Common myeloid progenitor, CD34-positive (primary cell): Measurements from ENCODE around the gene RGS7.

Experiments
- CTCF ChIA-PET: fragments of 350-600 bp; sonication (Branson Sonifier 250); formaldehyde crosslinking; loops from one replicate; lab custom pipeline; 2021; ENCODE audit warnings: antibody characterized with exemption; lab: Charles Lee
- POLR2A ChIA-PET: fragments of 350-600 bp; sonication (Branson Sonifier 250); formaldehyde crosslinking; loops from one replicate; lab custom pipeline; 2021; ENCODE audit warnings: antibody characterized with exemption; lab: Charles Lee
- DNase-seq, 3 donors: peaks; one replicate each; pipeline versions ENCODE4 v3.0.0 to v3.0.0-alpha.2; 2013
- H3K27ac ChIP-seq, 2 experiments: 1 replicate in 1 of 2; 2 replicates in 1 of 2; pipeline ENCODE4 v1.7.0; 2013; ENCODE audit warnings: inconsistent platforms in 2 of 2, low read length in 2 of 2, mild to moderate bottlenecking in 2 of 2, low read depth in 1 of 2, moderate library complexity in 1 of 2; ENCODE audit not compliant: severe bottlenecking in 2 of 2, insufficient read depth in 1 of 2, poor library complexity in 1 of 2
- H3K27me3 ChIP-seq, 5 experiments: replicated peaks in 2 of 5; 1 replicate in 3 of 5; 2 replicates in 2 of 5; pipeline versions ENCODE4 v1.6.1 to v1.7.0; 2013; ENCODE audit warnings: low read length in 4 of 5, mild to moderate bottlenecking in 2 of 5, moderate library complexity in 2 of 5, inconsistent platforms in 1 of 5; ENCODE audit not compliant: insufficient read depth in 5 of 5, control insufficient read depth in 4 of 5
- H3K36me3 ChIP-seq, 4 experiments: 1 replicate in 2 of 4; 2 replicates in 2 of 4; pipeline versions ENCODE4 v1.6.1 to v1.7.0; 2013; ENCODE audit warnings: low read length in 3 of 4, control low read depth in 1 of 4, mild to moderate bottlenecking in 1 of 4; ENCODE audit not compliant: control insufficient read depth in 4 of 4, insufficient read depth in 4 of 4
- H3K4me1 ChIP-seq, 4 experiments: 1 replicate in 3 of 4; 2 replicates in 1 of 4; pipeline versions ENCODE4 v1.6.1 to v1.7.1; 2013; ENCODE audit warnings: low read length in 3 of 4, mild to moderate bottlenecking in 3 of 4, control low read depth in 1 of 4, inconsistent platforms in 1 of 4, moderate library complexity in 1 of 4; ENCODE audit not compliant: control insufficient read depth in 4 of 4, insufficient read depth in 4 of 4; ENCODE audit errors: control extremely low read depth in 1 of 4
- H3K4me3 ChIP-seq, 7 experiments: 1 replicate in 4 of 7; 2 replicates in 3 of 7; pipeline versions ENCODE4 v1.5.1 to v1.7.0; 2013; ENCODE audit warnings: mild to moderate bottlenecking in 7 of 7, low read length in 6 of 7, moderate library complexity in 6 of 7, inconsistent platforms in 2 of 7, low read depth in 2 of 7, control low read depth in 1 of 7; ENCODE audit not compliant: insufficient read depth in 4 of 7, control insufficient read depth in 1 of 7; ENCODE audit errors: extremely low read depth in 1 of 7
- H3K9me3 ChIP-seq, 5 experiments: 1 replicate in 4 of 5; 2 replicates in 1 of 5; pipeline versions ENCODE4 v1.6.1 to v1.7.1; 2013; ENCODE audit warnings: low read length in 4 of 5, mild to moderate bottlenecking in 2 of 5, inconsistent platforms in 1 of 5, low read depth in 1 of 5, moderate library complexity in 1 of 5; ENCODE audit not compliant: control insufficient read depth in 4 of 5, insufficient read depth in 2 of 5; ENCODE audit errors: control extremely low read depth in 1 of 5
- WGBS: methylation state at CpG from one replicate; pipeline ENCODE4 v1.1.5; 2013; ENCODE audit not compliant: insufficient coverage; 5-methylcytosine and 5-hydroxymethylcytosine counted together

The RGS7 gene

DNA sequence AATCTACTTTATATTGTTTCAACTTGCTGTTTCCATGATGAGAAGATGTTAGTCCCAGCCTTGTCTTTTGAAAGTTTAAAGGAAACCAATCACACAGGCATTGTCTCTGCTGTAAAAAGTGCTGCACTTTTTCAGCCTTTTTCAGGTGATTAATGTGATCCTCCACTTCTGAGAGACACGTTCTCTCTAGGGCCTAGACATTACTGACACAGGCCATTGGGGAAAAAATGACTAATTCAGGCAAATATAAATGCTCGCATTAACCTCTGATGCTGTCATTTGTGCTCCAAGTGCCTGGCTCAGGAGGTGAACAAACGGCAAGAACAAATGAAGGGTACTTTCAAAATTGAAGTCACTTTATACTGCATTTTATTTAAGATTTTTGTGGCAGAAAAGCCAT is 32.4 kb upstream of the RGS7 start:
- CTCF ChIA-PET, result no interaction called here
- no peak overlapping the region for H3K4me3 ChIP-seq
- POLR2A ChIA-PET, result no interaction called here
- WGBS, result 75% methylated on average over 2 of the region's 3 CpGs
- DNase-seq, result no peak
- no peaks in the 10 kb centered on the region for H3K4me1 ChIP-seq
- no peak overlapping the region for H3K27ac ChIP-seq
- H3K27me3 ChIP-seq, result no peaks in the 10 kb centered on the region
- H3K36me3 ChIP-seq, result no peaks in the 10 kb centered on the region
- H3K9me3 ChIP-seq, result no peaks in the 10 kb centered on the region

DNA sequence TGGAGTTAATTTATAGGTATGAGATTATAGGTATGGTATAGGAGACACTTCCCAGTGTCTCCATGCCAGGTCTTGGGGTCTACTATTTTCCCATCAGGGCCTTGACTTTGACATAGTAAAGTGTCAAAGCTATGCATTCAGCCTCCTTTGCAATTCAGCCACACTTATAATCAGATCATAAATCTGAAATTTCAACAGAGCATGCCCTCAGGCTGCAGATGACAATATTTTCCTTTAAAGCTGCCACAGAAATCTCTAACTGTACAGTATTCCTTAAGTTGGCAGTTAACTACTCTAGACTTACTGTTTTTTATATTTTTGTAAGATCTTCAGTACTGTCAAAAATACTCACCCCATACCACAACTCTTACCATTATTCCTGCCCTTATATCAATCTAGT is 30.2 kb upstream of the RGS7 start:
- no peak overlapping the region for H3K27ac ChIP-seq
- no peaks in the 10 kb centered on the region for H3K36me3 ChIP-seq
- no peaks in the 10 kb centered on the region for H3K9me3 ChIP-seq
- H3K27me3 ChIP-seq, result no peaks in the 10 kb centered on the region
- ChIA-PET CTCF (no interaction called here), POLR2A (no interaction called here)
- no peak overlapping the region for H3K4me3 ChIP-seq
- no peak for DNase-seq
- H3K4me1 ChIP-seq, result no peaks in the 10 kb centered on the region

DNA sequence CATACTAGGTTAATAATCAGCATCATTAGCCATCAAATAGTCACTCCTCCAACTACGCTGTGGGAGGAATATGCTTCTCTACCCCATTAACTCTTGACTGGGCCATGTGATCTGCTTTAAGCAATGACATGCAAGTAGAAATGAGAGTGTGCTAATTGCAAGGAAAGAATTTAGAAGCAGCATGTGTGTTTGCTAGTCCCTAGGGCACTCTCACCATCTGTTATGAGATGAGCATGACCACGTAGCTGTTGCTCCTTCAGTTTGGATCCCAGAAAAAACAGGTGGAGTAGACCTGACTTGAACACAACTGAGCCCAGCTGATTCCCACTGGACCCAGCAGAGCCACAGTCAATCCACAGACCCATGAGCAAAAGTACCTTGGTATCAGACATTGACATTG is 19.7 kb upstream of the RGS7 start:
- CTCF ChIA-PET, result no interaction called here
- WGBS, result 40% methylated on average over 1 of the region's 2 CpGs
- no peak for DNase-seq
- H3K36me3 ChIP-seq, result no peaks in the 10 kb centered on the region
- POLR2A ChIA-PET, result no interaction called here
- H3K4me3 ChIP-seq, result no peak overlapping the region
- H3K27me3 ChIP-seq, result no peaks in the 10 kb centered on the region
- H3K9me3 ChIP-seq, result peaks cover 0 to under 1% (median 0%) of the 10 kb centered on the region in 5 experiments
- H3K27ac ChIP-seq, result no peak overlapping the region
- H3K4me1 ChIP-seq, result no peaks in the 10 kb centered on the region

DNA sequence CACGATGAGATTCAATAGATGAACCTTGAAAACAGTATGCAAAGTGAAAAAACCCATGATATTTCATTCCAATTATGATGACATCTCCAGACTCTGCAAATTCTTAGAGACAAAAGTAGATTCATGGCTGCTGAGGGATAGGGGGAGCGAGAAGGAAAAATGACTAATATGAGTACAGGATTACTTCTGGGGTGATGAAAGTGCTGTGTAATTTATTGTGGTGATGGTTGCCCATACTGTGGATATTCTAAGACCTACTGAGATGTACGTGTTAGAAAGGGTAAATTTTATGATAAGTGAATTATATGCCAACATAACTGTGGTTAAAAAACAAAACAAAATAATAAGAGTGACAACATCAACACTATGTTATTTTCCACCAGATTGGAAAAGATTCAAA is 18.9 kb upstream of the RGS7 start:
- Histone ChIP-seq H3K36me3 (no peaks in the 10 kb centered on the region), H3K27ac (no peak overlapping the region), H3K4me1 (no peaks in the 10 kb centered on the region), H3K27me3 (no peaks in the 10 kb centered on the region), H3K9me3 (no peaks in the 10 kb centered on the region), H3K4me3 (no peak overlapping the region)
- ChIA-PET POLR2A (no interaction called here), CTCF (no interaction called here)
- WGBS, result 100% methylated on average over 1 of the region's 3 CpGs
- no peak for DNase-seq

DNA sequence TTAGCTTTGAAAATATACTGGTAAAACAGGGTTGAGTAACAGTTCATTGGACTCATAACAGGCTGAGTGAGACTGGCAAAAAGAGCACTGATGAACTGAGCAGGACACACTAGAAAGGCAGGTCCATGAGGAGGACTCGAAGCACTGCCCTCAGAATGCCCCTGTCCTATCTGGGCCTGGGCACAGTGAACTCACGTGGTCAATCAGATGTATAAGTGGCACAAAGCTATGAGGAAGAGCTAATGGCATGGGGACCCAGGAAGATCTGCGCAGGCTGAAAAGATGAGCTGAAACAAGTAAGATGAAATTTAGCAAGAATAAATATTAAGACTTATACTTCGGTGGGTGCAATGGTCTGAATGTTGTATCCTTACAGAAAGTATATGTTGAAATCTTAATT is 9.2 kb upstream of the RGS7 start:
- ChIA-PET CTCF (no interaction called here), POLR2A (no interaction called here)
- Histone ChIP-seq H3K4me3 (no peak overlapping the region), H3K27ac (no peak overlapping the region), H3K36me3 (no peaks in the 10 kb centered on the region), H3K9me3 (no peaks in the 10 kb centered on the region), H3K27me3 (peaks cover 0 to 3% (median 0%) of the 10 kb centered on the region in 5 experiments), H3K4me1 (no peaks in the 10 kb centered on the region)
- no peak for DNase-seq
- 95% methylated on average over 4 of the region's 4 CpGs for WGBS

DNA sequence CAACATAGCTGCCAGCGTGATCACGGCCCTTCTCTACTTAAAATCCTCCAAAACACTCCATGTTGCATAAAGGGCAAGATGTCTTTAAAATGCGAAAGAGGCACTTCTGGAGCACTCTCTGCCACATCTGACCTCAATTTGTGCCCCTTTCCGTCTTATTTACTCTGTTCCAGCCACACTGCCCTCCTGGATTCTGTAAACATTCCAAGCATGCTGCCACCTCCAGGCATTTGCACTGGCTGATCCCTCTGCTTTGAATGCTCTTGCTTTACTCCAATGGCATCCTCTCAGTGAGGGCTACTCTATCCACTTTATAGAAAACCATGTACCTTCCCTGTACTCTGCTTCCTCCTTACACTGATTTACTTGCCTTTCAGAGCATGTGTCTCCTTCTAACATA is 5.3 kb upstream of the RGS7 start:
- Histone ChIP-seq H3K27me3 (peaks cover 4 to 30% (median 18%) of the 10 kb centered on the region in 5 experiments), H3K27ac (no peak overlapping the region), H3K4me3 (no peak overlapping the region), H3K4me1 (peaks cover 0 to 1% (median under 1%) of the 10 kb centered on the region in 4 experiments), H3K36me3 (no peaks in the 10 kb centered on the region), H3K9me3 (no peaks in the 10 kb centered on the region)
- no peak for DNase-seq
- WGBS, result 97% methylated on average over 4 of the region's 4 CpGs
- ChIA-PET POLR2A (no interaction called here), CTCF (no interaction called here)

DNA sequence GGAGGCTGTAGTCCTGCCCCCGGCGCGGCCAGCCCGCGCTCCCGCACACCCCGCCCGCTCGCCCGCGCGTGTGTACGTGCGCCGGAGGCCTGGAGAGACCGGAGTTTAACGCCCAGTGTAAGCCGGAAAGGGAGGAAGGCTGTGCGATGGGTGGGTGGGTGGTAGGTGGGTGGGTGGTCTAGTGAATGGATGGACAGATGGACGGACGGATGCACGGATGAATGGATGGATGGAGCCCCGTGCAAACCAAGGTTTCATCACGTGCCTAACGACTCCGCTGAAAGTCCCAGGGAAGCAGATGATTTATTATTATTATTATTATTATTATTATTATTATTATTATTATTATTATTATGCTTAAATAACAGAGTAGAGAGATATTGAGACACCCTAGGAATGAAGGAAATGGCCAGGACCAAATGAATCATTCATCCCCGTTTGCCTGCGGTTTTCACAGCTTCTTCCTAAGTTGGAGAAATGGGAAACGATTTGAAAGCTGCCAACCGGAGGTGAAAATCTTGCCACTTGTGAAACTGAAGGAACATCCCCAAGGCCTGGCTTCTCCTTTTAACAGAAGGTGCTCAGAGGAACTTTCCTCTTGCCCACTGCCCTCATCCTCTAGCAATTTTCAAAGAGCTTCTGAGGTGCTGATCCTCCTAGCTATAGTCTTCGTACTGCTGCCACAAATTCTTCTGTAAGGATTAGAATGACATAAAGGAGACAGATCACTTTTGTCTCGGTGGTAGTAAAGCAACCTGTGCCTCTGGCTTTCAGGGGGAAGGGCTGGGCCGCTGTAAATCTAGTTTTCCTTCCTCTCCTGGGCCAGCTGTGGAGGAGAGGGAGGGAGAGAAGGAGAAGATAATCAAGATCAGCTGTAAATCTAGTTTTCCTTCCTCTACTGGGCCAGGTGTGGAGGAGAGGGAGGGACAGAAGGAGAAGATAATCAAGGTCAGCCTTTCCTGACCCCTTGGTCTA is 648 bp upstream of the RGS7 start:
- WGBS, result 4% methylated on average over 19 of the region's 33 CpGs
- POLR2A ChIA-PET, result no interaction called here
- H3K4me1 ChIP-seq, result peaks cover 0 to 11% (median 7%) of the 10 kb centered on the region in 4 experiments
- DNase-seq, result peak in 2 of 3 donors; percentile 0 to 2
- H3K36me3 ChIP-seq, result no peaks in the 10 kb centered on the region
- H3K4me3 ChIP-seq, result peak overlapping the region; percentile 37 to 74 (median 47)
- peaks cover 9 to 59% (median 29%) of the 10 kb centered on the region in 5 experiments for H3K27me3 ChIP-seq
- CTCF ChIA-PET, result no interaction called here
- H3K27ac ChIP-seq, result no peak overlapping the region
- no peaks in the 10 kb centered on the region for H3K9me3 ChIP-seq
